Inflammatory macrophage treated with lipopolysaccharide for 1 hour (primary cell): ENCODE data around the gene SLC50A1.
"Not testable (repeated sequence)": the region's sequence is repeated elsewhere in the genome, so short reads cannot be mapped to it uniquely, and the experiment has no call there.

Experiments used
- DNase-seq, 2 donors: peaks; one replicate each; pipeline ENCODE4 v3.0.0-alpha.2; 2020 to 2022

SLC50A1 gene

DNA sequence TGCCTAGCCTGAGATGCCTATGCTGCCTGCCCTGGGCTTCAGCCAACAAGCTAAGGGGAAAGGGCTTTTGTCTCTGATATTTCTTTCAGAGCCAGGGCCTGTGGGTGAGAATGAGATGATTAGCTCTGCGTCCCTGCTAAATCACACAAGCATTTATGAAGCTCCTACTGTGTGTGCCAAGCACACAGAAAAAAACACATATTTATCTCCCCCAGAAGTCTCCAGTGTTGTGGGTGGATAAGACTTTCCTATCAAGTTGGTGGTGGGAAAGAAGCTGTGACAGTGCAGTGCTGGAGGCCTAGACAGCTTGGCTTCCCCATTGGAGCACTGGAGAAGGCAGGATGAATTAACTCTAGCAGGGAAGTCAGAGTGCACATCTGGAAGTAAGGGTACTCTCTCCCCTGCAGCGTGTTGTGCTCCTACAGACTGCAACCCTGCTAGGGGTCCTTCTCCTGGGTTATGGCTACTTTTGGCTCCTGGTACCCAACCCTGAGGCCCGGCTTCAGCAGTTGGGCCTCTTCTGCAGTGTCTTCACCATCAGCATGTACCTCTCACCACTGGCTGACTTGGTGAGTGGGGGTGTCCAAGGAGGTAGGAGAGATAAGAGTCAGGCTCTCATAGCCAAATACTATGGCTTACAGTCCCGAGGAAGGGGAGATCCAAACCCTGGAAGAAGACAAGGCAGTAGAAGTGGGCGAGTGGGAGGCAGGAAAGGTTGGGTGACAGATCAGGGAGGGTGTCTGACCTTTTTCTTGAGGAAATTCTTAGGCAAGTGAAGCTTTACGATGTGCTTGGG, 1.7 kb downstream of the SLC50A1 start:
- no peak for DNase-seq

DNA sequence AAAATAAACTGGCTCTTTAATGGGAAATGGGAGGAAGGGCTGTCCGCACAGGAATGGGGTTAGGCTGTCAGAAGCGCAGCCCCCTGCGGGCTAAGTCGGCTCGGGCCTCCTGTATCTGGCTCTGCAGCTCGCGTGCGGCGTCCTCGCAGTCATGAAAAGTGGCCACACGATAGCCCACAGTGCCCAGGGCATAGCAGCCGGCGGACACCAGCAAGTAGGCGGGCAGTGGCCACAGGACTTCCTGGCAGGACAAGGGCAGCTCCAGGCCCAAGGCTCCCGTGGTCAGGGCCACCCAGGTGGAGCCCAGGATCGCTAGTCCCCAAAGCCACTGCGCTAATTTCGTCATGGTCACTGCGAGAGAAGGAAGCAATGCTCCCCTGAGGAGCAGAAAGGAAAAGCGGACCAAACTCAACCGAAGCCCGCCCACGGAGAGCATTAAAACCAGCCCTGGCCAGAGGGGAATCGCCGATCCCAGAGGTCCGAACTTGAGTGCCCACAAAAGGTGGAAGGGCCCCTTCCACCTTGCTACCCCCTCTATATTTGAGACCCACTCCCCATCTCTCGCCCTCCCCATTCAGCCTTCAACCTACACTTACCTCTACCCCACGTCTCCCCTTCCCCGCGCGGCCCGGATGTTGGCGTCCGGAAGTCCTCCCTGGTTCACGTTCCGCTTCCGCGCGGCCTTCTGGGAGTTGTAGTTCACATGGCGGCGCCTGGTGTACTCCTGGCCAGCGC, 4.4 kb downstream of the SLC50A1 start, which contains the start of gene DPM3:
Gene DPM3 (minus strand): TSS at position 637 of the 735 bp plus-strand sequence. CDS start 291 bp downstream, at position 346.
- peak; percentile 82 to 92 for DNase-seq

DNA sequence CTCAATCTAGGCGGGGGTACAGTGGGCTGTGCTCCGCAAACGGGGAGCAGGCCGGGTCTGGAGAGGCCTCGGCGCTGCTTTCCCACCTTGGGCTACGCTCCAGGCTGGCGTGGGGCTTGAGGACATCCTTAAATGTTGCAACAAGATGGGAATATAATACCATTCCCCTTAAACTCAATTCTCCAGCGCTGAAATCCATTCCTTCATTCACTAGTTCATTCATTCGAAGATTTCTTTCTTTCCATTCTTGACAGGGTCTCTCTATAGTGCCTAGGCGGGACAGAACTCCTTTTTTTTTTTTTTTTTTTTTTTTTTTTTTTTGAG, 4.9 kb downstream of the SLC50A1 start:
- no peak for DNase-seq

DNA sequence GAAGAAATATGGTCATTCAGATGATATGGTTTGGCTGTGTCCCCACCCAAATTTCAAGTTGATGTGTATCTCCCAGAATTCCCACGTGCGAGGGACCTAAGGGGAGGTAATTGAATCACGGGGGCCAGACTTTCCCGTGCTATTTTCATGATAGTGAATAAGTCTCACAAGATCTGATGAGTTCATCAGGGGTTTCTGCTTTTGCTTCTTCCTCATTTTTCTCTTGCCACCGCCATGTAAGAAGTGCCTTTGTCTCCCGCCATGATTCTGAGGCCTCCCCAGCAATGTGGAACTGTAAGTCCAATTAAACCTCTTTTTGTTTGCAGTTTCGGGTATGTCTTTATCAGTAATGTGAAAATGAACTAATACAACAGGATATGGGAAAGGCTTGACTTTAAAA, 6.1 kb downstream of the SLC50A1 start:
- peak; percentile 68 to 80 for DNase-seq

DNA sequence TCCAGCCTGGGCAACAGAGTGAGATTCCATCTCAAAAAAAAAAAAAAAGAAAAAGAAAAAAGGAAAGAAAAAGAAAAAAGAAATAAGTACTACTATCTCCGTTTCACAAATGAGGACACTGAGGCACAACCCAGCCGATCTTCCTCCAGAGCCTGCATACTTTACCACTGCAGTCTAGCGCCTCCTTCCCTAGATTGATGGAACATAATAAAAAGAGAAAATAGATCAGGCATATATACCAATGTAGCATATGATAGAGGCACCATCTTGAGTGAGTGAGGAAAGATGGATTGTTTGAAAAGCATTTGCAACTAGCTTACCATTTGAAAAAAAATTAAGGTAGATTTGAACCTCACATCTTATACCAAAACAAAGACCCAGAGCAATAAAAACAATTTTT, 9.8 kb downstream of the SLC50A1 start:
- no peak for DNase-seq

DNA sequence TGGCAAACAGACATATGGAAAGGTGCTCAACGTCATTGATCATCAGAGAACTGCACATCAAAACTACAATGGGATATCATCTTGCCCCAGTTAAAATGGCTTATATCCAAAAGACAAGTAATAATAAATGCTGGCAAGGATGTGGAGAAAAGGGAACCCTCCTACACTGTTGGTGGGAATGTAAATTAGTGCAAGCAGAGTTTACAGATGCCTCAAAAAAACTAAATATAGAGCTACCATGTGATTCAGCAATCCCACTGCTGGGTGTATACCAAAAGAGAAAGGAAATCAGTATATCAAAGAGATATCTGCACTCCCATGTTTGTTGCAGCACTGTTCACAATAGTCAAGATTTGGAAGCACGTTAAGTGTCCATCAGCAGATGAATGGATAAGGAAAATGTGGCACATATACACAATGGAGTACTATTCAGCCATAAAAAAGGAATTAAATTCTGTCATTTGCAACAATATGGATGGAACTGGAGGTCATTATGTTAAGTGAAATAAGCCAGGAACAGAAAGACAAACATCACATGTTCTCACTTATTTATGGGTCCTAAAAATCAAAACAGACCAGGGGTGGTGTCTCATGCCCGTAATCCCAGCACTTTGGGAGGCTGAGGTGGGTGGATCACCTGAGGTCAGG, 20.5 kb downstream of the SLC50A1 start:
- DNase-seq: peak in 1 of 2 donors; percentile 60

DNA sequence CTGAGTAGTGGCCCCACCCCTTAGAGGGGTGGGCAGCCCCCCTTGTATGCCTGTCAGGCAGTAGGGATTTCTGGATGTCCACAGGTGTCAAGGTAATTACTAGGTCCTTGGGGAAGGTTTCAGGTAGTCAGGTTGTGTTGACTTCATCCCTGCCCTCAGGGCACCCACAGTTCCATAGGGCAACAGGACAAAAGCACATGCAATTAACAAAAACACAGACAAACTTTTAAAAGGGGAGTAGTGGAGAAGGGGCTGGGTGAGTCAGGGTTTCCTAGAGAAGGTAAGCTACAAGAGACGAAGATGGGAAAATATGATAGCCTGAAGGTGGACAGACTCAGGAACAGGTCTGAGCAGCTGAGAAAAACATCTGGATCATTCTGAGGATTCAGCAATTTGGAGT, 23.3 kb downstream of the SLC50A1 start:
- DNase-seq: no peak

DNA sequence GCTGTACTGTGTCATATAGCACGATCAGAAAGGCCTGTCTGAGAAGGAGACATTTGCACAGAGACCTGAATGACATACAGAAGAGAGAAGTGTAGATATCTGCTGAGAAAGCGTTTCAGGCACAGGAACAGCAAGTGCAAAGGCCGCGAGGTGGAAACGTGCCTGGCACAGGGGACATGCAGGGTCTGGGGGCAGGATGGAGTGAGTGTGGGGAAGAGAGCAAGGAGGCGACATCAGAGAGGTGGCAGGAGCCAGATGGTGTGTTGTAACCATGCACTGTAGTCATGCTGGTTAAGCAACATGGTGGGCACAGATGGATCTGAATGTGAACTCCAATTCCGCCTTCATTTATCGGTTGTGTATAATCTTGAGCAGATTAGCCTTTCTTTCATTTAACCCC, 24.5 kb downstream of the SLC50A1 start:
- no peak for DNase-seq

DNA sequence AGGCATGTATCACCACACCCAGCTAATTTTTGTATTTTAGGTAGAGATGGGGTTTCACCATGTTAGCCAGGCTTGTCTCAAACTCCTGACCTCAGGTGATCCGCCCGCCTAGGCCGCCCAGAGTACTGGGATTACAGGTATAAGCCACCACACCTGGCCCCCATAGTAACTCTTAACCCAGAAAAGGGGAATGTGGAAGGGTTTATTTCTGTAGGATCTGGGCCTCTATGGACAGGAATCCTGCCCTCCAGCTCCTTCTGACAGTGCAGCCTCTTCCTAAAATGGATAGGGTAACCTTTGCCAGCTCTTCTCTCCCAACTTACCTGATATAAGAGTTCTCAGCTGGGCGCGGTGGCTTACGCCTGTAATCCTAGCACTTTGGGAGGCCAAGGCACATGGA, 27.0 kb downstream of the SLC50A1 start:
- DNase-seq: not testable (repeated sequence)

DNA sequence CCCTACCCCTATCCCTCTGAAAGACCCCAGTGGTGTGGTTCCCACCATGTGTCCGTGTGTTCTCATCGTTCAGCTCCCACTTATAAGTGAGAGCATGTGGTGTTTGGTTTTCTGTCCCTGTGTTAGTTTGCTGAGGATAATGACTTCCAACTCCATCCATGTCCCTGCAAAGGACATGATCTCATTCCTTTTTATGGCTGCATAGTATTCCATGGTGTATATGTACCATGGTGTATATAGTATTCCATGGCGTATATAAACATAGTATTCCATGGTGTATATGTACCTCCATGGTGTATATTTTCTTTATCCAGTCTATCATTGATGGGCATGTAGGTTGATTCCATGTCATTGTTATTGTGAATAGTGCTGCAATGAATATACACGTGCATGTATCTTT, 28.1 kb downstream of the SLC50A1 start:
- not testable (repeated sequence) for DNase-seq

DNA sequence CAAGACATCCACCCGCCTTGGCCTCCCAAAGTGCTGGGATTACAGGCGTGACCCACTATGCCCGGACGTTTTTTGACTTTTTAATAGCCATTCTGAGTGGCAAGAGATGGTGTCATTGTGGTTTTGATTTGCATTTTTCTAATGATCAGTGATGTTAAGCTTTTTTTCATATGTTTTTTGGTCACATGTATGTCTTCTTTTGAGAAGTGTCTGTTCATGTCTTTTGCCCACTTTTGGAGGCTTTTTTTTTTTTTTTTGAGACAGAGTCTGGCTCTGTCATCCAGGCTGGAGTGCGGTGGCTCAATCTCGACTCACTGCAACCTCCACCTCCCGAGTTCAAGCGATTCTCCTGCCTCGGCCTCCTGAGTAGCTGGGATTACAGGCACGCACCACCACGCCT, 29.0 kb downstream of the SLC50A1 start:
- DNase-seq: not testable (repeated sequence)

DNA sequence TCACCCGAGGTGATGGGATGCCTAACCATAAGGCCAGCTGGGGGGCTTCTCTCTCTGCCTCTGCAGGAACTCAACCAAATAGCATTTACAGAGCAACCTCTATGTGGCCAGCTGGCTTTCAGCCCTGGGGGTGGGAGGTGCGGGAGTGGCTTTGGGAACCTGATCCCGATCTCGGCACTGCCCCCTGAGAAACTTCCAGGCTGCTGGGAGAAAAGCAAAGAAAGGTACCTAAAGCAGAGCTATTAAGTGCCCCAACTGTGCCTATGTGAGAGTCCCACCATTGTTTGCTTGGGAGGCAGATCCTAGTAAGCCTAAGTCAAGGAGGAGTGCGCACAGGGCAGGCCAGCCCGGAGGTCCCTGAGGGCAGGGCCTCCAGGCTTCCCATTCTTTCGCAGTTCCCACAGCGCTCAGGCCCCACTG, 30.4 kb downstream of the SLC50A1 start:
- no peak for DNase-seq

DNA sequence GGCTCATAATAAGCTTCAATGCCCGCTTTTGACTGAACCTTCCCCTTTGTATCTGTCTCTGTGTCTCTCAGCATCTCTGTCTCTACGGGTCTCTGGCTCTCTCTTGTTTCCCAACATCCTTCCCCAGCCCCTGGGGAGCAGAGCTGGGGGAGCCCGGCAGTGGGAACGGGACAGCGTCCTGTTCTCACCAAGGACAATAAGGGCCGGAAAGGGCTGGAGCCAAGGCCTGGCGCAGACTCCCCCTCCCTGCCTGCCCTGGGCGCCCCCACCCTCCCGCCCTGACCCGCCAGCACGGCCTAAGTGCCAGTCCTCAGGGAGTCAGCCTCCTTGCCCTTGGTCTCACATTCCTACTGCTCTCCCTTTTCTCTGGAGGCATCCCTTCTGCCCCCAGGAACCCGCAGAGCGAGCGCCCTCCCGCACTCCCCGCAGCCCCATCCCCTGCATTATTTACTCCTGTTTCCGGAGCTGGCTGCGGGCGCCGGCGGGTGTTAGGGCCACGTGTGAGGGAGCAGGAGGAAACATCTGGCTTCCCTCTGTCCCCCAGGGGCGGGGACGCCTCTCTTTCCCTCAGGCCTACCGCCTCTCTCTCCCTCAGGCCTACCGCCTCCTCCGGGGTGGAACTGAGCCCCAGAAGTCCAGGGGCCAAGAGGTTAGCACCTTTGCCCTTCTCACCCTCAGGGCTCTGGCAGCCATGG, 31.0 kb downstream of the SLC50A1 start:
- no peak for DNase-seq

DNA sequence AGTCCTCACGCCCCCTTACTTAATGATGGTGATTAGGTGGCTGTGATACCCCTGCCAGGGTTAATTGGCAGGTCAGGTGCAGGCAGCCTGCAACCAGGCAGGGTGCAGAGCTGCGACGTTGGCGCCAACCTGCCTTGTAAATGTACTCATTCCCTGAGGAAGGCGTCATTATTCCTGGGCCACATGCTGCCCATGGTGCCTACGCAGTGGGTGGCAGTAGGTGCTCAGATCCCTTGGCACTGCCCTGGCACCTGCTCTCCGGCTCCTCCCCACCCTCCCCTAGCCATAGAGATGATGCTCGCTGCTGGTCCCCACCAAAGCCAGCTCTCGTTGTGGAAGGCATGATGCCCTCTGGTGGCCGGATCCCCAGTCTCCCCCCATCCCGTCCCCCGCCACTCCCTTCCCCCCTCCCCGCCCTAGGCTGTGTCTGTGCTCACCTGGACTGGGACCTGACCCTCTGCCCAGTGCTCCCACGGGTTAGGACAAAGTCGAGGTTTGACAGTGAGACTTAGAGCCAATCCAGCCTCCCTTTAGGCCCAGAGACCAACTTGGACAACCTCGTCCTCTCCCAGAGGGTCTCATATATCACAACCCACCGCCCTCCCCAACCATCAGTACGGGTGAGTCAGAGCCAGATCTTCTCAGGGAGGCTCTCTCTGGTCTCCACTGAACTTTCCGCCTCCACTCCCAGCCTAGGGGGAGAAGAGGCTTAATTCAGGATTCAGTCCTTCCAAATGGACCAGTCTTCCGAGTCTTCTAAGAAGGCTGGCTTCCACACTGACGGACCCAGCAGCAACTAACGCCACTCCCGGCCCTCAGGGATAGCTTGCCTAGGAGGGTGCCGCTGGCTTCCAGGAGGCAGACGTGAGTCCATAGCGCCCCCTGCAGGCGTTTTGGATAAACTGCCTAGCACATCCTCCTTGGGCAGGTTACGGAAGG, 31.8 kb downstream of the SLC50A1 start:
- DNase-seq: peak; percentile 69 to 95

DNA sequence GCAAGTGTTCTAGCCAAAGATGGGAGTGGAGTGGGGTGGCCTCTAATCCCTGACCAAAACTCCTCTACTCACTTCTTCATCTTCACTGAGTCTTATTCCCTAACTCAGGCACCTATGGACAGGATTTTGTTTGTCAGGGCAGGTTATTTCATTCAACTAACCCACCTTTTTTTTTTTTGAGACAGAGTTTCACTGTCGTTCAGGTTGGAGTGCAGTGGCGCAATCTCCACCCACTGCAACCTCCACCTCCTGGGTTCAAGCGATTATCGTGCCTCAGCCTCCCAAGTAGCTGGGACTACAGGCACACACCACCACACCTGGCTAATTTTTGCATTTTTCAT, 32.4 kb downstream of the SLC50A1 start:
- not testable (repeated sequence) for DNase-seq

DNA sequence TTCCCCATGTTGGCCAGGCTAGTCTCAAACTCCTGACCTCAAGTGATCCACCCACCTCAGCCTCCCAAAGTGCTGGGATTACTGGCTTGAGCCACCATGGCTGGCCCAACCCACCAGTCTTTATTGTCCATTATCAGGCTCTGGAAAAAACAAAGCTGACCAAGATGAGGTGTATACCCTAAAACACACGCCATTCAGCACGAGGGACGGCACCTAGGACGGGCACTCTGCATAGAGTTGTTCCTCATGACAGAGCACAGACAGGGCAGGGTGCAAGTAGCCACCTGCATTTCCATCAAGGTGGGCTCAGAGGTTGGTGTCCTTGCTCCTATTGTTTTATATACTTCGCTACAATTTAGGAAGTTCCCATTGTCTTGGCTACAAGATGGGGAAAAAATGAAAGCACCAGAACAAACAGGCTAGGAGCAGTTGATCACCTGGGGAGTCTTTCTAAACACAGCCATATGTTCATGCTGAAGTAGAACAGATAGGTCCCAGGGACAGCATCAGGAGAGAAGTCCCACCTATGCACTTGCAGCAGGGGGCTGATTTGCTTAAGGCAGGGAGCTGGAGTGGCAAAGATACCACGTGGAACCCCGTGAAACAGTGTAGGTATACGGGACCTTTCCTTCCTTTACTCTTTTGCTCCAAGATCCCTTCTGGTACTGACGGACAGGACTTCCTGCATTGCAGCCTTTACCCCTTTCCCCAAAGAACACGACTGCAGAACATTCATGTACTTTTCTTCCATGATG, 33.0 kb downstream of the SLC50A1 start:
- no peak for DNase-seq

DNA sequence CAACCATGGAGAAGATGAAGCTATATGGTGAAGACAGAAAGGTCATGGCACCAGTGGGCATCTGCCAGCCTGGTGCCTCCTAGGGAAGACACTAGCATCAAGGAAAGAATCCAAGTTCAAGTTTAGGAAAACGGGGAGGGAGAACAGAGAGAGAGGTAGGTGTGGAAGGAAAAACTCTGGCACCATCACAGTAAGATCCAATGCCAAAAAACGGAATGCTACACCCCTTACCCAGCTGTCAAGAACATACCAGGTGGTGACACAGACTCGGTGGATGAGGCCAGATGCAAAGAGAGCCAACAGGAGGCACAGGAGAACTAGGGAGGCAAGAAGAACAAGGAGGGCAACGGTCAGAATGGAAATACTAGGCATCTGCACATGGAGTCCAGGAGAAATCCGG, 33.9 kb downstream of the SLC50A1 start:
- no peak for DNase-seq

DNA sequence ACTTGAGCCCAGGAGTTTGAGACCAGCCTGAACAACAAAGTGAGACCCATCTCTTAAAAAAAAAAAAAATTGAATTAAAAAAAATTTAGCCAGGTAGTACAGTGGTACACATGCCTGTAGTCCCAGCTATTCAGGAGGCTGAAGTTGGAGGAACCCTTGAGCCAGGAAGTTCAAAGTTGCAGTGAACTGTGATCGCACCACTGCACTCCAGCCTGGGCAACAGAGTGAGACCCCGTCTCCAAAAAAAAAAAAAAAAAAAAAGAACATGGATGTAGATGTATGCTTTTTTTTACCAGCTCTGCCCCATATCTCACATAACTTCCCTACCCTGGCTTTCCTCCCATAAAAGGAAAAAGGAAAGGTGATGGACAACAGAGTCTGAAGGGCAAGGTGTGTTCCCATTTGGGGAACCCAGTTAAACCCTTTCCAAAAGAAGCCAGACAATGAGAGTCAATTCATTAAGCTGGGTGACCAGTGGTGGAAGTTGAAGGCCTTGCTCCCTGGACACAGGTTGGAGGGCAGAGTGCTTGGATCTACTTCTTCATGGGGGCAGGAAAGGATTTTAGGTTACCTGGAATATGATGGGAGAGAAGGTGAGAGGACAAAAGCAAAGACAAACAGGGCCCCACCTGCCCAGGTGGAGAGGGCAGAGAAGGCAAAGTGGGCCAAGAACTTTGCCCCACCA, 34.6 kb downstream of the SLC50A1 start:
- DNase-seq: no peak

DNA sequence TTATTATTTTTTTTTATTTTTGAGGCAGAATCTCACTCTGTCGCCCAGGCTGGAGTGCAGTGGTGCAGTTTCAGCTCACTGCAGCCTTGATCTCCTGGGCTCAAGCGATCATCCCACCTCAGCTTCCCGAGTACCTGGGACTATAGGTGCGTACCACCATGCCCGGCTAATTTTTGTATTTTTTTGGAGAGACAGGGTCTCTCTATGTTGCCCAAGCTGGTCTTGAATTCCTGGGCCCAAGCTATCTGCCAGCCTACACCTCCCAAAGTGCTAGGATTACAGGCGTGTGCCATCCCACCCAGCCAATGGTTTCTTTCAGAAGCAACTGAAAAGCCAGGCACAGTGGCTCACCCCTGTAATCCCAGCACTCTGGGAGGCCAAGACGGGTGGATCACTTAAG, 35.2 kb downstream of the SLC50A1 start:
- no peak for DNase-seq

DNA sequence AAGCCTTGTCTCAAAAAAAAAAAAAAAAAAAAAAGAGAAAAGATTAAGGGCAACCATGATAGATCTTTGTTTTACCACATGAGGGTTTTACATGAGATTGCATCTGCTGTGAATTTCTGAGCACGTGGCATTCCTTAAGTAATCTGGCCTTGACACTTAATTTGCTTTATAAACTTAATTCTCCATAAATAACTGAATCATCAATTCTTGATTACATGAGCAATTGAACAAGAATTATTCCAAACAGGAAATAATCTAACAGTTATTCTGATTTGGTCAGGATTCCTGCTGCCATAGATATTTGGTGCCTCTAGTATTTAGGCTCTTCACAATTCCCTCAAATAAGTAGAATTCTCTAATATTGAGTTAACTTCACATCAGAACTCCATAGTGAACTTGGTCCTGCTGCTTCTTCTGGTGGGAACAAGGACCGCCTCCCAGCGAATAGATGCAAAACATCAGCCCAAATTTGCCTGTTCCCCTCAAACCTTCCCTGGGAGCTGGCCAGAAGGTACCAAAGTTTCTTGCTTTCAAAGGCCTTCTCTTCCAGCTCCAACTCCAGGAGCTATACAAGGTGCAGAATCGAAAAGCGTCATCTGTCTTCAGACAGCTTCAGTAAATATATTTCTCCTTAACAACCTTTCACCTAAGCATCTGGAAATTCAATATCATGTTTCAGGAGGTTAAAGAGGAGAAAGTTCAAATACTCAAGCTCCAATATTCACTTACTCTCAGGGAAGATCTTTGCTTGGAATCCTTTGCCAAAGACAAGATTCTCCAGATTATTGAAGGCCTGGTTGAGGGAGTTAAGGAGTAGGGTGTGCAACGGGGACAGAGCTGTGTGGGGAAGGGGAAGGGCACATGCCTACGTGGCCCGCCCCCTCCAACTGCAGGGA, 36.4 kb downstream of the SLC50A1 start:
- DNase-seq: no peak
